Ascending aorta (tissue), 2 donors: ENCODE measurements around the gene TMOD1. TPM values are rescaled to one million over a fixed set of nuclear protein-coding genes. Genes with fewer than 3 reads are reported as not detected.
A peak's percentile ranks its signal among the peaks of the same experiment; 100 is the strongest.

Experiments used
- DNase-seq, 2 donors: peaks; one replicate each; pipeline ENCODE4 v3.0.0-alpha.2; 2019; ENCODE audit warnings: low spot score in 2 of 2
- H3K27ac ChIP-seq, 2 donors: fragments of 200-600 bp; sonication (generic); one replicate each; pipeline ENCODE4 v1.5.1; 2016 to 2017; ENCODE audit warnings: mild to moderate bottlenecking in 1 of 2
- H3K27me3 ChIP-seq: fragments of 200-600 bp; sonication (generic); one replicate; pipeline ENCODE4 v1.5.1; 2017
- H3K36me3 ChIP-seq, 2 donors: fragments of 200-600 bp; sonication (generic); one replicate each; pipeline ENCODE4 v1.5.1; 2016
- H3K4me1 ChIP-seq, 2 donors: fragments of 200-600 bp; sonication (generic); one replicate each; pipeline ENCODE4 v1.5.1; 2016 to 2017; ENCODE audit warnings: mild to moderate bottlenecking in 1 of 2
- H3K4me3 ChIP-seq, 2 donors: fragments of 200-600 bp; sonication (generic); one replicate each; pipeline ENCODE4 v1.5.1; 2016 to 2017; ENCODE audit warnings: mild to moderate bottlenecking in 1 of 2
- H3K9me3 ChIP-seq, 2 donors: fragments of 200-600 bp; sonication (generic); one replicate each; pipeline ENCODE4 v1.5.1; 2016
- intact Hi-C: fragments of 100-400 bp; cut with DNase I; formaldehyde crosslinking; loops from one replicate; pipeline ENCODE4 v1.15.1; 2023
- total RNA-seq: library from RNA; depleted of rRNA; stranded (reverse); fragments of >200 nt; gene quantifications from one replicate; pipeline ENCODE4 v1.1.0, GENCODE V29; 2016
- TF ChIP-seq, protein P1 (sequence below), 3 experiments: fragments of 200-600 bp in 2 of 3; fragments of 450-650 bp in 1 of 3; sonication (generic) in 2 of 3; IDR thresholded peaks; one replicate each; pipeline ENCODE4 v1.5.1; 2016 to 2019; ENCODE audit warnings: antibody characterized with exemption in 3 of 3, mild to moderate bottlenecking in 1 of 3, moderate library complexity in 1 of 3

TMOD1 gene
- total RNA-seq, 1 donor from 2014 or later, result 17.1 TPM

GRCh38 chr9:97508852-97509251, 7.4 kb downstream of the TMOD1 start:
- TF ChIP-seq, protein P1, sequence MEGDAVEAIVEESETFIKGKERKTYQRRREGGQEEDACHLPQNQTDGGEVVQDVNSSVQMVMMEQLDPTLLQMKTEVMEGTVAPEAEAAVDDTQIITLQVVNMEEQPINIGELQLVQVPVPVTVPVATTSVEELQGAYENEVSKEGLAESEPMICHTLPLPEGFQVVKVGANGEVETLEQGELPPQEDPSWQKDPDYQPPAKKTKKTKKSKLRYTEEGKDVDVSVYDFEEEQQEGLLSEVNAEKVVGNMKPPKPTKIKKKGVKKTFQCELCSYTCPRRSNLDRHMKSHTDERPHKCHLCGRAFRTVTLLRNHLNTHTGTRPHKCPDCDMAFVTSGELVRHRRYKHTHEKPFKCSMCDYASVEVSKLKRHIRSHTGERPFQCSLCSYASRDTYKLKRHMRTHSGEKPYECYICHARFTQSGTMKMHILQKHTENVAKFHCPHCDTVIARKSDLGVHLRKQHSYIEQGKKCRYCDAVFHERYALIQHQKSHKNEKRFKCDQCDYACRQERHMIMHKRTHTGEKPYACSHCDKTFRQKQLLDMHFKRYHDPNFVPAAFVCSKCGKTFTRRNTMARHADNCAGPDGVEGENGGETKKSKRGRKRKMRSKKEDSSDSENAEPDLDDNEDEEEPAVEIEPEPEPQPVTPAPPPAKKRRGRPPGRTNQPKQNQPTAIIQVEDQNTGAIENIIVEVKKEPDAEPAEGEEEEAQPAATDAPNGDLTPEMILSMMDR (IDR thresholded peaks at IDR 0.05), result no peak
- H3K27ac ChIP-seq, result no peak overlapping the region
- H3K4me3 ChIP-seq, result no peak overlapping the region
- peaks cover 0 to 34% of the 10 kb centered on the region in 2 donors for H3K4me1 ChIP-seq
- H3K36me3 ChIP-seq, result peaks cover 0 to 7% of the 10 kb centered on the region in 2 donors
- H3K27me3 ChIP-seq, result no peaks in the 10 kb centered on the region
- DNase-seq, result peak in 1 of 2 donors; percentile 49
- no peaks in the 10 kb centered on the region for H3K9me3 ChIP-seq
- intact Hi-C loops, result no loop called here

GRCh38 chr9:97510797-97511654, 9.6 kb downstream of the TMOD1 start:
- peaks cover 0 to 15% of the 10 kb centered on the region in 2 donors for H3K4me1 ChIP-seq
- intact Hi-C loops, result no loop called here
- H3K9me3 ChIP-seq, result no peaks in the 10 kb centered on the region
- no peak overlapping the region for H3K4me3 ChIP-seq
- TF ChIP-seq, protein P1 (IDR thresholded peaks at IDR 0.05), result no peak
- H3K27me3 ChIP-seq, result no peaks in the 10 kb centered on the region
- H3K27ac ChIP-seq, result peak overlapping the region; percentile 50 to 53
- peak in 1 of 2 donors; percentile 63 for DNase-seq
- H3K36me3 ChIP-seq, result peaks cover 0 to 7% of the 10 kb centered on the region in 2 donors

DNA sequence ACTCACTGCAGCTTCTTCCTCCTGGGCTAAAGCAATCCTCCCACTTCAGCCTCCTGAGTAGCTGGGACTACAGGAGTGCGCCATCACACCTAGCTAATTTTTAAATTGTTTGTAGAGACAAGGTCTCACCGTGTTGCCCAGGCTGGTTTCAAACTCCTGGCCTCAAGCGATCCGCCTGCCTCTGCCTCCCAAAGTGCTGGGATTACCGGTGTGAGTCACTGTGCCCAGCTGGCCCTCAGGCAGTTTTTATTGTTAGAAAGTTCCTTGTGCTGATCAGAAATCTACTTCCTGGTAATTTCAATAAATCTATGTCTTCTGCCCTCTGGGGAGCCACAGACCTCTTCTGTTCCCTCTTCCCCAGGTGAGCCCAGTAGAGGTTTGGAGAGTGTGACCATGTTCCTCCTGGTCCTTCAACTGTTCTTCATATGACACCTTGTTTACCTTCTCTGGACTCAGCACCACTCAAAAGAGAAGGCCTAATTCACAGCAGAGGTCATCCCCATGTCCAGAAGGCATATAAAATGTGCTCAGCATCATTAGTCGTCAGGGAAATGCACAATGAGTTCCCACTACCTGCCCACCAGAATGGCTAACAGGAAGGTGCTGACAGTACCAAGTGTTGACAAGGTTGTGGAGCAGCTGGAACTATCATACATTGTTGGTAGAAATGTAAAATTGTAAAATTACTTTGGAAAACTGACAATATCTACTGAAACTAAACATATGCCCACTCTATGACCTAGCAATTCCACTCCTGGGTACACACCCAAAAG, 10.4 kb downstream of the TMOD1 start:
- Histone ChIP-seq H3K4me1 (peaks cover 0 to 14% of the 10 kb centered on the region in 2 donors), H3K36me3 (peaks cover 0 to 7% of the 10 kb centered on the region in 2 donors), H3K4me3 (no peak overlapping the region), H3K27ac (peak overlapping the region; percentile 50 to 53), H3K9me3 (no peaks in the 10 kb centered on the region), H3K27me3 (no peaks in the 10 kb centered on the region)
- peak in 1 of 2 donors; percentile 55 for DNase-seq
- TF ChIP-seq, protein P1 (IDR thresholded peaks at IDR 0.05), result no peak
- intact Hi-C loops, result no loop called here

DNA sequence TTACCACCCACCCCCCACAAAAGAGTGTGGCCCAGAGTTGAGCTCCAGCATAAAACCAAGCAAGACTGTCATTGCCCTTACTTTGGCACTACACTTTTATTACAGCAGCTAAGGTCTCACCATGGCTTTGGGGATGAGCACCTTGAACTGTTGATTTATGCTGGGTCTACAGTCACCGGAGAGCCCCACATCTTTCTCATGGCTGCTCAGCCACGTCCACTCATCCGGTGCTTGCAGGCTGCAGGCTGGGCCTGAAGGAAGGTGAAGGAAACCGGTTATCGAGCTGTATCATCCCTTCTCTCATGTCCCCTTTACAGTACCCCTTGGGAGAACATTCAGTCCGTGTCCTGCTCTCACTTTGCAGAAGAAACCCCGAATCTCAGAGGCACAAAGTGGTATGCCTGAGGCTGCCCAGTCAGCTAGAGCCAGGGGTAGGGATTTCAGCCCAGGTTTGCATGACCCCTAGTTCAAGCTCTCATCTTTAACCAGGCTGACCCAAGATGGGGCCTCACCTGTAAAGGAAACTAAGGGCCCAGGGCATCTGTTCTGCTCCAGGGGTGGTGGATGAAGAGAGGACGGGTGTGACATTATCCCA, 11.6 kb downstream of the TMOD1 start:
- Histone ChIP-seq H3K4me3 (no peak overlapping the region), H3K4me1 (peaks cover 0 to 11% of the 10 kb centered on the region in 2 donors), H3K9me3 (no peaks in the 10 kb centered on the region), H3K27ac (no peak overlapping the region), H3K27me3 (no peaks in the 10 kb centered on the region), H3K36me3 (peaks cover 0 to 7% of the 10 kb centered on the region in 2 donors)
- TF ChIP-seq, protein P1 (IDR thresholded peaks at IDR 0.05), result no peak
- peak in 1 of 2 donors; percentile 49 for DNase-seq
- intact Hi-C loops, result no loop called here

DNA sequence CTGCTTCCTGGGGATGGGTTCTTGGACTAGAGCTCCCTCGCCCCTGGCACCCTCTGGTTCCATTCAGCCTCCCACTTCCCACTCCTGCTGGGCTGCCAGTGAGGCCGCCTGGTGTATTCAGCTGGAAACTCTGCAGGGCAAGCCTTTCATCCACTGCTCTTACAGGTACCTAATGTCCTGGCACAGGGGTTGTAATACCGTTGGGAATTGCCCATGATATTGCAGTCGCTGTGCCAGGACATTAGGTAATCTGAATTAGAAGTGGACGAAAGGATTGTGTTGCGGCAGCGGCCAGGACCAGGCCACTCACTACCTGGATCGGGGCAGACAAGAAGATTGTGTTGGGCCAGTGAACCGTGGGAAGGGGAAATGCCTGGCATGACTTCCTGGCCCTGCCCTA, 13.1 kb downstream of the TMOD1 start:
- no peak overlapping the region for H3K27ac ChIP-seq
- intact Hi-C loops, result no loop called here
- H3K4me3 ChIP-seq, result no peak overlapping the region

More for the DNA sequence above, 13.1 kb downstream of the TMOD1 start:
- peaks cover 0 to 7% of the 10 kb centered on the region in 2 donors for H3K36me3 ChIP-seq
- H3K4me1 ChIP-seq, result peaks cover 3 to 21% of the 10 kb centered on the region in 2 donors
- peak in 1 of 2 donors; percentile 62 for DNase-seq
- no peaks in the 10 kb centered on the region for H3K27me3 ChIP-seq
- TF ChIP-seq, protein P1 (IDR thresholded peaks at IDR 0.05), result no peak
- H3K9me3 ChIP-seq, result no peaks in the 10 kb centered on the region
